Spleen (tissue), 7 donors: Measurements from ENCODE around the gene NPC1L1.

ENCODE experiments used
- CTCF ChIP-seq, 11 experiments: fragments of 200-600 bp in 7 of 11; fragments of 450-650 bp in 4 of 11; sonication (generic) in 4 of 11; IDR thresholded peaks in 8 of 11; conservative IDR thresholded peaks in 3 of 11; 1 replicate in 7 of 11; 2 replicates in 4 of 11; pipeline versions ENCODE4 v1.4.0 to v1.8.0; 2016 to 2021; ENCODE audit warnings: antibody characterized with exemption in 11 of 11, inconsistent platforms in 4 of 11, mild to moderate bottlenecking in 1 of 11
- POLR2A ChIP-seq, 3 donors: fragments of 450-650 bp; IDR thresholded peaks; one replicate each; pipeline ENCODE4 v1.5.1; 2017; ENCODE audit warnings: antibody characterized with exemption in 3 of 3, mild to moderate bottlenecking in 1 of 3
- donor health status: DM: no; HTN: no; CAD: no; lungs with moderate emphysema.
- donor health status: DM: no; HTN: no; CAD: no.
- donor health status: DM: no; HTN: no; CAD: no.

- TF ChIP-seq POLR2A (IDR thresholded peaks at IDR 0.05) (no peak), CTCF (IDR thresholded peaks at IDR 0.05 in 8 of 11, conservative IDR thresholded peaks at IDR 0.05 in 3 of 11) (no peak)
Observed at GRCh38 chr7:44557485-44557884, 16.4 kb upstream of the NPC1L1 start.
